ENCODE results near the gene CAPZA2. TPM values are rescaled to one million over a fixed set of nuclear protein-coding genes. Genes with fewer than 3 reads are reported as not detected.

Gene CAPZA2
- total and polyA plus RNA-seq, 9 of the 15 experiments (the other 6 are each of a cell fraction or from before 2014, with no cell fraction given) = 67.0 to 524 (median 176) TPM

GRCh38 chr7:116949941-116950801, 87.8 kb downstream of the CAPZA2 start (continued):
- peak; percentile 57; the same call in 1 of the 2 replicates for TF ChIP-seq ZNF609 (CRISPR knock-in tag; IDR thresholded peaks at IDR 0.05; ENCODE audit: borderline replicate concordance)
- peak; percentile 92 for TF ChIP-seq TCF3 (CRISPR knock-in tag; IDR thresholded peaks at IDR 0.05)
- TF ChIP-seq MIER1 (IDR thresholded peaks at IDR 0.05; ENCODE audit: low read depth) = peak; percentile 90
- TF ChIP-seq, protein P1, sequence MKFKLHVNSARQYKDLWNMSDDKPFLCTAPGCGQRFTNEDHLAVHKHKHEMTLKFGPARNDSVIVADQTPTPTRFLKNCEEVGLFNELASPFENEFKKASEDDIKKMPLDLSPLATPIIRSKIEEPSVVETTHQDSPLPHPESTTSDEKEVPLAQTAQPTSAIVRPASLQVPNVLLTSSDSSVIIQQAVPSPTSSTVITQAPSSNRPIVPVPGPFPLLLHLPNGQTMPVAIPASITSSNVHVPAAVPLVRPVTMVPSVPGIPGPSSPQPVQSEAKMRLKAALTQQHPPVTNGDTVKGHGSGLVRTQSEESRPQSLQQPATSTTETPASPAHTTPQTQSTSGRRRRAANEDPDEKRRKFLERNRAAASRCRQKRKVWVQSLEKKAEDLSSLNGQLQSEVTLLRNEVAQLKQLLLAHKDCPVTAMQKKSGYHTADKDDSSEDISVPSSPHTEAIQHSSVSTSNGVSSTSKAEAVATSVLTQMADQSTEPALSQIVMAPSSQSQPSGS (CRISPR knock-in tag; IDR thresholded peaks at IDR 0.05) = no peak
- TF ChIP-seq, protein P2, sequence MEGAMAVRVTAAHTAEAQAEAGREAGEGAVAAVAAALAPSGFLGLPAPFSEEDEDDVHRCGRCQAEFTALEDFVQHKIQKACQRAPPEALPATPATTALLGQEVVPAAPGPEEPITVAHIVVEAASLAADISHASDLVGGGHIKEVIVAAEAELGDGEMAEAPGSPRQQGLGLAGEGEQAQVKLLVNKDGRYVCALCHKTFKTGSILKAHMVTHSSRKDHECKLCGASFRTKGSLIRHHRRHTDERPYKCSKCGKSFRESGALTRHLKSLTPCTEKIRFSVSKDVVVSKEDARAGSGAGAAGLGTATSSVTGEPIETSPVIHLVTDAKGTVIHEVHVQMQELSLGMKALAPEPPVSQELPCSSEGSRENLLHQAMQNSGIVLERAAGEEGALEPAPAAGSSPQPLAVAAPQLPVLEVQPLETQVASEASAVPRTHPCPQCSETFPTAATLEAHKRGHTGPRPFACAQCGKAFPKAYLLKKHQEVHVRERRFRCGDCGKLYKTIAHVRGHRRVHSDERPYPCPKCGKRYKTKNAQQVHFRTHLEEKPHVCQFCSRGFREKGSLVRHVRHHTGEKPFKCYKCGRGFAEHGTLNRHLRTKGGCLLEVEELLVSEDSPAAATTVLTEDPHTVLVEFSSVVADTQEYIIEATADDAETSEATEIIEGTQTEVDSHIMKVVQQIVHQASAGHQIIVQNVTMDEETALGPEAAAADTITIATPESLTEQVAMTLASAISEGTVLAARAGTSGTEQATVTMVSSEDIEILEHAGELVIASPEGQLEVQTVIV (CRISPR knock-in tag; IDR thresholded peaks at IDR 0.05; ENCODE audit: borderline replicate concordance) = no peak
- no peak for TF ChIP-seq NFXL1 (CRISPR knock-in tag; IDR thresholded peaks at IDR 0.05)
- no peak for TF ChIP-seq POLR2AphosphoS2 (IDR thresholded peaks at IDR 0.05; ENCODE audit: low read length)
- no peak for TF ChIP-seq SMARCB1 (IDR thresholded peaks at IDR 0.05; ENCODE audit: insufficient read length, low read depth)
- no peak for TF ChIP-seq ZNF764 (CRISPR knock-in tag; IDR thresholded peaks at IDR 0.05; ENCODE audit: low read depth)
- TF ChIP-seq KDM5B (IDR thresholded peaks at IDR 0.05; ENCODE audit: insufficient replicate concordance, low read depth, low read length) = no peak
- TF ChIP-seq ZBTB11 (CRISPR knock-in tag; IDR thresholded peaks at IDR 0.05) = no peak
- no peak for TF ChIP-seq RBM17 (IDR thresholded peaks at IDR 0.05; ENCODE audit: borderline replicate concordance, low read depth, low read length)
- TF ChIP-seq CBX5 (IDR thresholded peaks at IDR 0.05; ENCODE audit: borderline replicate concordance, low read depth) = no peak

Measured in K562 (cell line).